HG03135 (cell line): ENCODE data around the gene ATAD3A.

Experiments used
- ATAC-seq: cut with Tn5 transposase; IDR thresholded peaks from one replicate; pipeline ENCODE4 v1.9.1; 2021; ENCODE audit warnings: mild to moderate bottlenecking, moderate library complexity; ENCODE audit not compliant: unreplicated experiment

The ATAD3A gene

DNA sequence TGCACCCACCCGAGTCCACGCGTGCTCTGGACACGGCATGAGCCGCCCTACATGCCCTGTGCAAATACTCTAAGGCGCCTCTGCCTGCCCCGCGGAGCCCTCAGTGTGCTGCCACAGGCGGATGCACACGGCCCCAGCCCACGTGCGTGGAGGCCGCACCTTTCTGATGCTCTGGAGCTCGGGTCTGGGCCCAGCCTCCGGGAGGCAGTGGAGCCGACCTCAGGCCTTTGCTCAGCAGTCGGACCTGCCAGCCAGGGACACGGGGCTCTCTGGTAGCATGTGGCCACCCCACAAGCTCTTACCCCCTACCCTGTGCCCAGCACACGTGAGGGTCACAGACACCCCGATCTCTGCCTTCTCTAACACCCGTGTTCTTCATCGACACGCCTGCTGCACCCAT is 26.4 kb downstream of the ATAD3A start:
- ATAC-seq: no peak

DNA sequence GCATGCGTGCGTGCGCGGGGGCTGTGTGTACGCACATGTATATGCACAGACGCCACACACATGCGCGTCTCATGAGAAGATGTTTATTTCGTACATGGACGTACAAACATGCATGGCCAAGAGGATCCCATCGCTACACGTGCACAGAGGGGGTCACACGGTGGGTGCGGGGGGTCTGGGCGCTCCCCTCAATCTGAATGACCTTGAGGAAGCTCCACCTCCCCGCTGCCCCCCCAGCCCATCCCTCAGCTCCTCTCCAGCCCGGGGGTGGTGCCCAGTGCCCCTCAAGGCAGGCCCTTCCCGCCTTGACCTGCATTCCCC is 27.0 kb downstream of the ATAD3A start:
- ATAC-seq: no peak

DNA sequence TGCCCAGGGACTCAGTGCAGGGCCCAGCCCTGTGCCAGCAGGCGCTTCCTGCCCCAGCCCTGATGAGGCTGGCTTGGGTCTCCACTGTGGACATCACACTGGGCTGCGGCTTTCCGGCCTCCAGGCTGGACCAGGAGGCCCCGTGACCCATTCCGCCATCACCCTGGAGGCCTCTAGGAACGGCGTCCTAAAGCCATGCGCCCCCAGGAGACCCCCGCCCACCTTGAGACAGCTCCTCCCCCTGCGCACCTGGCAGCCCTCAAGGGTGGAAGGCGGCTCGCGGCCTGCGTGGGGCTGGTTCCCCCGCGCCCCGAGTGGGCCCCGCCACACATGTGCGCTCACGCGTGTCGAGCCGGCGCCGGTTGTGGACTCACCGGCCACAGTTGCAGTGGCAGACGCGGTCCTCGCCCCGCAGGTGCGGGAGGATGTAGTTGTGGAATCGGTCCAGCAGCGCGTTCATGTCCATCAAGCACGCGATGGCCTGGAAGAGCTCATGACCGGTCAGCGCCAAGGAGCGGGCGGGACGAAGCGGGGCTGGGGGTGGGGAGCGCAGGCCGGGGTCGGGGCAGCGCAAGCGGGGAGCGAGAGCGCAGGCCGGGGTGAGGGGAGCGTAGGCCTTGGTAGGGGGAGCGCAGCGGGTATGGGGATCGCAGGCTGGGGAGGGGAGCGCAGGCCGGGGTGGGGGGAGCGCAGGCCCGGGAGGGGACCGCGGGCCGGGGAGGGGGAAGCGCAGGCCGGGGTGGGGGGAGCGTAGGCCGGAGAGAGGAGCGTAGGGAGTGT is 27.5 kb downstream of the ATAD3A start:
- ATAC-seq: no peak

DNA sequence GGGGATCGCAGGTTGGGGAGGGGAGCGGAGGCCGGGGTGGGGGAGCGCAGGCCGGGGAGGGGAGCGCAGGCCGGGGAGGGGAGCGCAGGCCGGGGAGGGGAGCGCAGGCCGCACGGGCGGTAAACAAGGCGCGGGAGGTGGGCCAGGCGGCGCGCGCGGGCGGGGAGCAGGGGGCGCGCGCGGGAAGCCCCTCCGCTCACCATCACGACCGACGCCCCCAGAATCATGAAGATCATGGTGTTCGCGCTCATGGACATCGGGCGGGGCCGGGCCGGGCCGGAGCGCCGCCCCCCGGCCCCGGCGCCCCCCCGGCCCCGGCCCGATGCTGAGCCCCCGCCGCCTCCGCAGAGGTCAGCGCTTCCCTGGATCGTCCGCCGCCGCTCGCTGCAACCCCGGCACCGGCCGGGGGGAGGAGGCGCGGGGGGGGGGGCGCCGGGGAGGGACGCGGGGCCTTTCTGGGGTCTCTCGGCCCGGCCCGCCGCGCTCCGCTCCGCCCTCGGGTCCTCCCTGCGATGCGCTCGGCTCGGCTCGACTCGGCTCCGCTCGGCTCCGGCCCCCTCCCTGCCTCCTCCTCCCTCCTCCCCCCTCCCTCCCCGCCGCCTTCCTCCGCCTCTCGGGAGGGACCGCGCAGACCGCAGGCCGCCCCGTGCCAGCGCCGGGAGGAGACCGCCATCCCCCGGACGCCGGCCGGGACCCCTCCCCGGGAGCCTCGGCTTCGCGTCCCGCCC is 28.3 kb downstream of the ATAD3A start, which contains the start of gene TMEM240:
Gene TMEM240 (minus strand): TSS at position 535 of the 728 bp plus-strand sequence. CDS start 278 bp downstream, at position 257.
- no peak for ATAC-seq

DNA sequence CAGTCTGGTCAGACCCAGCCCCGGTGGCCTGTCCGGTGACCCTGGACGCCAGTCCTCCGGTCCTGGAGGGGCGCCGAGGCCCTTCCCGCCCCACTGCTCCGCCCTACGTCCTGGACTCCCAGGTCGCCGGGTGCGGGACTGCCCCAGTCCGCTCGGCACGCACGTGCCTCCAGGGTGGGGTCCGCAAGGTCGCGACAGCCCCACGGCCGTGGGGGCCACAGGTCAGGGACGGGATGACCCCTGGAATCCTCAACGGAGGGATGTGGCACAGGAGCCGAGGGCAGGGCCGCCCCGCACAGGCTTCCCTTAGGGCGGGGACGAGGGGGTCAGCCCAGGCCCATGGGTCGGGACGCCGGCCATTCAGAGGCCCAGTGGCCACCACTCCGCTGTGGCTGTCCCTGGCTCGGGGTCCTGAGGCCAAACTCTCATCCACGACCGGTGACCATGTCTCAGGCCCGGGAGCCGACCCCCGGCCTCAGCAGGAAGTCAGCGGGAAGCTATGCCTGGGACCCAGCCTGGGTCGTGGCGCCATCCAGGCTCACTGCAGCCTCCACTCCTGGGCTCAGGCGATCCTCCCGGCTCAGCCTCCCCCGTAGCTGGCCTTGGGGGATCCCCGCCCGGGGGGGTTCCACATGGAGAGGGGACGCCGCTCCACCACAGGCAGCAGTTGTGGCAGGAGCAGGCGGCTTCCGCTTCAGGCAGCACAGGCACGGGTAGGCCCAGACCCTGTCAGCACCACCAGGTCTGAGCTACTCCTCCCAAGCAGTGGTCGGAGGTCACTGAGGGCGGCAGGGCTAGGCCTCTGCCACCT is 29.1 kb downstream of the ATAD3A start:
- no peak for ATAC-seq

DNA sequence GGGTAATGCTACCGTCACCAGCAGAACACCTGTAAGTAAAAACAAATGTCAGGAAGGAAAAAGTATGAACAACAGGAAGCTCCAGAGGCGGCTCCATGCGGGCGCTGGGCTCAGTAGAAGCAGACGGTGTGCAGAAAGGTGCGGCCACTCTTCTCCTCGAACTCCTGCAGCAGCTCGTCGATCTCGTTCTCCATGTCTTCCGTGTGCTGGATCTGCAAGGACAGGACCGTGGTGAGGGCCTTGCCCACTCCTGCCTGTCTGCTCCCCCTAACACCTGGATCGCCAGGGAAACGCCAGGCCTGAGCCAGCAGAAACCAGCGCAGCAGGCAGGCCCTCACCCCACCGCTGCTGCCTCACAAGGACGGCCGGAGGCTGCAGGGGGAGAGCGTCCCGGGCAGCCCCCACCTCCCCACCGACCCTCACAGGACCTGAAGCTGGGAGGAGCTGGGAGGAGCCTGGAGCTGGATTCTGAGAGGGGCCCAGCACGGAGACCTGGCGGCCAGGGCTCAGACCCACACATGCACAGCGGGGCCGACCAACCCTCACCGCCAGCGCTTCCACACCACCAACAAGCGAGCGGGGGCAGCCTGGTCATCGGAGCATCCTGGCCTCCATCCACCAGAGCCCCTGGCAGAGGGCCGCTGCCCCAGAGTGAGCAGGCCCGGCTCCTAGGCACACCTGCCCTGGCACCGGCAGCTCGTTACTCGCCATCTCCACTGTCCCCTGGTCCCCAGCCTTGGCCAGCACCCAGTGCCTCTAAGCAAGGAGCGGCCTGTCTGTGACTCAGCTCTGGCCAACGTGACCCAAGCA is 30.2 kb downstream of the ATAD3A start:
- ATAC-seq: no peak

DNA sequence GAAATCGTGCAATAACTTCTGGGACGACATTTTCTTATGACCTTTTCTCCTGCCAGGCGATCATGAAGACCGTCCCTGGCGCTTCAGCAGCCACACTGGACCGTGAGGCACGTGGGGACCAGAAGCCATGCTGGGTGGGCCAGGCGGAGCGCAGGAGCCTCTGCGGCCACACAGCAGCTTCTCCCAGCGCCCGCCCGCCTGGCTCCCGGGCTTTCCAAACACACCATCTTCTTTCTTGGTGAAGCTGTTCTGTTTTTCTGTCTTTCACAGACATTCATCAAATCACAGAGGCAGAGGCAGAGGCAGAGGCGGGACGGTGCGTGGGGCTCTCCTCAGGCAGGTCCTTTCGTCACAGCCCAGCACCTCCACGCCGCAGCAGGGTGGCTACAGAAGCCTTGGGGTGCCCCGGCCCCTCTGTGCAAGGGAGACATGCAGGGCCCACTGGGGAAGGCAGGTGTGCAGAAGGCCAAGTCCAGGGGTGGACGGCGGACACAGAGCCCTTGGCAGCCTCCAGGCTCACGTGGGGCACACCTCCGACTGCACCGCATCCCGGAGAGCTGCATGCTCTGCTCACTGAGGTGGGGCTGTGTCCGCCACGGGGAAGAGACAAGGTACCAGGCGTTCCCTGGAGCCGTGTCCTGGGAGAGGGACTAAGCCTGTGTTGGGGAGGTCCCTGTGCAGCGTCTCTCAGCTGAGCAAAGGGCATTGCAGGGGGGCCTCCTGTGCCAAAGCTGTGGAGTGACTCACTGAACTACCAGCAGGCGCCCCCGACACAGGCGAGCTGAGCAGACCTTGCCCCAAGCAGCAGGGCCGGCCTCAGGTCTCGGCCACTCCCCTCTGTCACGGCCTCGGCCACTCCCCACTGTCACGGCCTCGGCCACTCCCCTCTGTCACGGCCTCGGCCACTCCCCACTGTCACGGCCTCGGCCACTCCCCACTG is 31.1 kb downstream of the ATAD3A start:
- no peak for ATAC-seq

DNA sequence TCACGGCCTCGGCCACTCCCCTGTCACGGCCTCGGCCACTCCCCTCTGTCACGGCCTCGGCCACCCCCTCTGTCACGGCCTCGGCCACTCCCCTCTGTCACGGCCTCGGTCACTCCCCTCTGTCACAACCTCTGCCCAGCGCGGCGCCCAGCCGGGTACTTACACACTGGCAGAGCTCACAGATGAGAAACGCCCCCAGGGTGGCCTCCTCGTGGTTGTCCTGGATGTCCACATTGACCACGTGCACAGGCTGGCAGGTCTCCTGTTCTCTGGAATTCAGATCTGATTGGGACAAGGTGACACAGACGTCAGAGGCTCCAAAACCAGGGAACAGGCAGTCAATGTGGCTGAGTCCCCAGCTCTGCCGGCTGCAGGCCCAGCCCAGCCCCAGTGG is 31.7 kb downstream of the ATAD3A start:
- ATAC-seq: no peak

DNA sequence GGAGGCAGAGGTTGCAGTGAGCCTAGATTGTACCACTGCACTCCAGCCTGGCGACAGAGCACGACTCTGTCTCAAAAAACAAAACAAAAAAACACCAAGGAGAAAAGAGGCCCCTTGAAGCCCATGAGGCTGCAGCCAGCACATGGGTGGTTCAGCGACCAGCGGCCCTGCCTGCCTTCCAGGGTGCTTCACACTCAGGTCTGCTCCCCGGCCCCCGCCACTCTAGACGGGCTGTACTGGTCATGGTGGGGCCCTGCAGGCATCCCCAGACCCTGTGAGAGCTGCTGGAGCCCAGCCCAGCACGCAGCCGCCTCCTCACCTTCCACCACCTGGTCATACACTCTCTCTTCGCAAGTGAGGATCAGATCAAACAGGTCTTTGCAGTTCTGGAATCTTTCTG is 32.6 kb downstream of the ATAD3A start:
- no peak for ATAC-seq

DNA sequence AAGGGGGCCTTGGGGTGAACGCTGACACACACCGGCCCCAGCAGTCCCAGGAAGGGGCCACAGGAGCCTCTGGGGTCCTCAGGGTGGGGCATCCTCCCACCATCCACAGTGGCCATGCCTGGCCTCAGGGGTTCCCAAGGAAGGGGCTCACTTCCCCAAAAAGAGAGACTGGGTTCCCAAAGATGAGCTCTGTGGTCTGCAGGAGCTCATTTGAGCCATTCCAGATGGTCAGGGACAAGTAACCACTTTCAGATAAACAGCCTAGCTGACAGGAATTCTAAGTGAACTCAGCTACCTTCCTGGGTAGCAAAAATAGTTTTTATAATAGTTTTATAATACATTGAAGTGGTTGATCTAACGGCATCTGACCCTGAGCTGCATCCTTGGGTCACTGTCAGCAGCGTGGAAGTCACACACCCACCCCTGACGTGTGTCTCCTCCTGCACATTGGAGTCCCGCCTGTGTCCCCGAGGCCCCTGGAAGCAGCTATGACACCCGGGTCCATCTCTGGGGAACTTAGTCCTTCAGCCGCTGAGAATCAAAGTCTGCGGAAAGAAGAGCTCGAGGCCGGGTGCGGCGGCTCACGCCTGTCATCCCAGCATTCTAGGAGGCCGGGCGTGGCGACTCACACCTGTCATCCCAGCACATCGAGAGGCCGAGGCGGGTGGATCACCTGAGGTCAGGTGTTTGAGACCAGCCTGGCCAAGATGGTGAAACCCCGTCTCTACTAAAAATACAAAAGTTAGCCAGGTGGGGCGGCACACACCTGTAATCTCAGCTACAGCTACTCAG is 34.2 kb downstream of the ATAD3A start:
- ATAC-seq: no peak

DNA sequence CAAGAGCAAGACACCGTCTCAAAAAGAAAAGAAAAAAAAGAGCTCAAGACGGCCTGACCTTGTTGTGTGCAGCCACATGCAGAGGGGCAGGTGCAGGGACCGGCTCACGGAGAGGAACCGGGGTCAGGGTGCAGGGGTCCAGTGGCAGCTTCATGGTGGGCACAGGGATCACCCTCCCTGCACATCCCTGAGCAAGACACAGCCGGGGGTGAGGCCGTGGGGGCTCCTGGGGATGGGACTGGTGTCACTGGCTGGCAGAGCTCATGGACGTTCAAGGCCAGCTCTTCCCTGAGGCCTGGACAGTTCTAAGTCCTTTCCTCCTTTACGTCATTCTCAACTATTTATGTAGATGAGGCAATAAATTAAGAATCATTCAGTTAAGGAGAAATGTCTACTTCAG is 35.0 kb downstream of the ATAD3A start:
- no peak for ATAC-seq

DNA sequence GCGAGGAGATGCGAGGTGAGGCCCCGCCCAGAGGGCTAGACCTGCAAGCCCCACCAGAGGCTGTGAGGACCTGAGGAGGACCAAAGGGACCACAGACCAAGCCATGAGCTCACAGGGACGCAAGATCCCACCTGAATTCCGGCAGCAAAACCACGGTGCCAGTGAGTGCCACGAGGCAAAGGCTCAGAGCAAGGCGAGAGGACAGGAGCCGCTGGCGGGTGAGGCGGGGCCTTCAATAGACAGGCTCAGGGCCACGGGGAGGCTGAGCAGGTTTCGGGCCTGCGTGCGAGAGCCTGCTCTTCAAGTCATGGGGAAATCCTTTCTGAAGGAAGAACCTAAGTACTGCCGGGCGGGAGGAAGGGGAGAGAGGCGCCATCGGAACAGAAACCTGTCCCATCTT is 35.5 kb downstream of the ATAD3A start:
- ATAC-seq: no peak

DNA sequence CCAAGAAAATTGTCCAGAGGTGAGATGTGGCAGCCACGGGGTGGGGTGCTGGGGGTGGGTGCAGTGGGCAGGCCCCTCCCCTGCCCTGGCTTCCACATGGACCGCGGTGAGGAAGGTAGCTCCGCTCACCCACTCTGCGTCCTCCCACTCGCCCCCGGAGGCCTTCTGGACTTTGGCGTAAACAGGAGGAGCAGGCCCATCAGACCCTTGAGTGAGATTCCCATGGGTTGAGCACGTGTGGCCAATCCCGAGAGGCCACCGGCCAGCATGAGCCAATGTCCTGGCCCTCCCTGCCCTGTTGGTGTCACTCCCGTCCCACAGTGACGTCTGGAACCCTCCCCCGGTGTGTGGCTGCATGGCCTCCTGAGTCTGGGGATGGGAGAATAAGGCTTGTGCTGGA is 36.6 kb downstream of the ATAD3A start:
- no peak for ATAC-seq

DNA sequence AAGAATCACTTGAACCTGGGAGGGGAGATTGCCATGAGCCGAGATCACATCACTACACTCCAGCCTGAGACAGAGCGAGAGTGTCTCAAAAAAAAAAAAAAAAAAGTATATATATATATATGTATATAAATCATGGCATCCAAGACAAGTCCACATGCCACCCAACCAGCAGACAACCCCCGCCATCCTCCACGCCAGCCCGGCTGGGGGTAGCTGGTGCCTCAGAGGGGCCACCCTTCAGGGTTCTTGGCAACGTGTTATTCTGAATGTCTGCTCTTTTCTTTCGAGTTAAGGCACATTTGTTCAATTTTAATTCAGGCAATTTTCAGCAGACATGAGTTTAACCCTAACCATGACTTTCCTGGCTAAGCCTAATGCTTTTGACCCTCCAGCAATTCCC is 38.1 kb downstream of the ATAD3A start:
- no peak for ATAC-seq

DNA sequence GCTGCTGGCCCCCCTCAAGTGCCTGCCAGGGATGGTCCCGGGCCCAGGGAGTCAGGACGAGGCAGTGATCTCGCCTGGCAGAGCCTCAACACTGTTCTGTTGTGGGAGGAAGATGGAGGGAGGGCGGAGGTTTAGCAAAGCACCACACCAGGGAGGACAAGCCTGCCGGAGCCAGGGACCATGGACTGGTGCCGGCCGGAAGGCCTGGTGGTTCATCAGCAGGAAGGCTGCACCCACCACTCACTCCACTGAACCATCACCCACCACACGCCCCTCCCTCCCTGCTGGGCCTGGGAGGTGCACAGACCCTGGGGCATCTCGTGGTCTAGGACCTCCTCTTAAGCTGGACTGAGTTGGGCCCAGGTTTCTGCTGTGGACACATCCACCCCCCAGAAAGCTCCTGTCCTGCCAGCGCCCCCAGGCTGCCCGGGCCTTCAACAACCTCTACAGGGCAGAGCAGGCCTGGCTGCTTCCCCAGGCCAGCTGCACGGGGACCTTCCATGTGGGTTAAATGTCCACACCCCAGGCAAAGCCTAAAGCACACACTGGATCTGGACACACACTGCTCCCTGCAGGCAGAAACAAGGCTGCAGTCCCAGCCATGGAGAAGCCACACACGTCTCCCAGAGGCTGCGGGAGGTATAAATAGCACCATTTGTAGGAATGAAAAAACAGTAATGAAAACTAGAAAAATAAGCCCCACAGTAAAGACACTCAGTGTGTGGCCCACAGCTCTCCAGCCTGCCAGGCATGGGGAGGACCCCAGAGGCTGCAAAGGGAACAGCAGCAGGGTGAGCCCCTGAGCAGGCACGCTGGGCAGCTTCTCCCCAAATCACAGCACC is 38.9 kb downstream of the ATAD3A start:
- no peak for ATAC-seq

DNA sequence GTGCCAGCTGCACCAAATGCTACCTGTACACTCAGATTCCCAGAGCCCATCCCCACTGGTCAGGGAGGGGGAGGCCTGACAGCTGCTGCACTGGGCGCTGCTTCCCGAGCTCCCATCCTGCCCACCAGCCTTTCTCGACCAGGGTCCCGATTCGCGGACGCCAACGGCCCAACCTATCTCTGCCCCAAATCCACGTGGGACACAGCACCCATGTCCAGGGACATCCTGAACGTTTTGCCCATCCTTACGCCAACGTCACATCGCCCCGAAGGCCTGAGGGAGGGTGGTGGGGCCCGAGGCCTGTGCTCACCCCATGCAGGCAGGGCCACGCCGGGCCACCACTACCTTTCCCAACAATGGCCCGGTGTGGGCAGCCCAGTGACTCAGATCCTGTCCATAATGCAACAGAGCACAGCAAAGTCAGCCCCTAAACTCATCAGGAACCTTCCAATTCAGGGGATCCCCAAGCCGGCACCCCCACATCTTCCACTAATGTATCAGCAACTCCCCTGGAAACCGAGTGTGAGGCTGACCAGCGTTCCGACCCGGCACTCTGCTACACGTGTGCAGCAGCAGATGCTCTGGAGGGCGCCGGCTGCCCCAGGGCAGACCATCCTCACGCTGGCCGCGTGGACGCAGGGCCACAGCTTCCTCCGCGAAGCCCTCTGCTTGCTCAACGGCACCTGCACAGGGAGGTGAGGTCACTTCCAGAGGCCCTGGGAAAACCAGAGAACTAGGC is 39.7 kb downstream of the ATAD3A start:
- no peak for ATAC-seq

DNA sequence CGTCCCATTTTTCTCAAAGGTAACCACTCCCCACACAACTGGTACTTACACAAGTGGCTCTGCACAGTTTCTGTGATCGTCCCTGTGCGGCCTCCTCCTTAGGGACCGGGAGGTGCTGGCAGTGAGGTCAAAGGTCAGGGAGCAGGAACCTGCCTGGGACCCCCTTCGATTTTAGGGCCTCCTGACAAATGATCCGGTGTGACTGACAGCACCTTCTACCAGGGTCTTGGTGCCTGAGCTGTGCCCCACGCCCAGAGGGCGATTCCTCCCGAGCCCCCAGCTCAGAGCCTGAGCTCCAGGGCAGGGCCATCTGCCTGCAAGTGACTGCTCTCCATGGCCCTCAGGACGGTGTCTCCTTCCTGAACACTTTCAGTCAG is 40.3 kb downstream of the ATAD3A start:
- ATAC-seq: no peak
